Measurements from ENCODE around the gene LHFPL2. TPM values are rescaled to one million over a fixed set of nuclear protein-coding genes. Genes with fewer than 3 reads are reported as not detected.
A peak's percentile ranks its signal among the peaks of the same experiment; 100 is the strongest.

The LHFPL2 gene
- total RNA-seq, 1 experiment from 2014 or later = 25.9 TPM

DNA sequence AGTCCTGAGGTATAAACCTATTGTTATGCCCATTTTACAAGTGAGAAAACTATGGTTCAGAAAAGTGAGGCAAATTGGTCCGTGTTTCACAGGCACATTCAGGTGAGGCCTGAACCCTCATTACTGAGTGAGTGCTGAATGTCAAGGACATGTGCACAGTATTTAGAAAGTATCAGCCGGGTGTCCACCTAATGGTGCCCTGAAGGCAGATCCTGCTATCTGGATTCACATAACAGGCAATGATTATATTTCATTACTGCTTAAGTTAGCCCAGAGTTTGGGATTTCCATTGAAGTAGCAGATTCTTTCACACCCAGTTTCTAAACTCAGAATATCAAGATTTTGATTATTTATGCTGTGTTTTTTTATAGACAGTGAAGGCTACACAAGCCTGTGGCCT lies 142.7 kb downstream of the LHFPL2 start:
- DNase-seq (ENCODE audit: low read depth) = no peak

DNA sequence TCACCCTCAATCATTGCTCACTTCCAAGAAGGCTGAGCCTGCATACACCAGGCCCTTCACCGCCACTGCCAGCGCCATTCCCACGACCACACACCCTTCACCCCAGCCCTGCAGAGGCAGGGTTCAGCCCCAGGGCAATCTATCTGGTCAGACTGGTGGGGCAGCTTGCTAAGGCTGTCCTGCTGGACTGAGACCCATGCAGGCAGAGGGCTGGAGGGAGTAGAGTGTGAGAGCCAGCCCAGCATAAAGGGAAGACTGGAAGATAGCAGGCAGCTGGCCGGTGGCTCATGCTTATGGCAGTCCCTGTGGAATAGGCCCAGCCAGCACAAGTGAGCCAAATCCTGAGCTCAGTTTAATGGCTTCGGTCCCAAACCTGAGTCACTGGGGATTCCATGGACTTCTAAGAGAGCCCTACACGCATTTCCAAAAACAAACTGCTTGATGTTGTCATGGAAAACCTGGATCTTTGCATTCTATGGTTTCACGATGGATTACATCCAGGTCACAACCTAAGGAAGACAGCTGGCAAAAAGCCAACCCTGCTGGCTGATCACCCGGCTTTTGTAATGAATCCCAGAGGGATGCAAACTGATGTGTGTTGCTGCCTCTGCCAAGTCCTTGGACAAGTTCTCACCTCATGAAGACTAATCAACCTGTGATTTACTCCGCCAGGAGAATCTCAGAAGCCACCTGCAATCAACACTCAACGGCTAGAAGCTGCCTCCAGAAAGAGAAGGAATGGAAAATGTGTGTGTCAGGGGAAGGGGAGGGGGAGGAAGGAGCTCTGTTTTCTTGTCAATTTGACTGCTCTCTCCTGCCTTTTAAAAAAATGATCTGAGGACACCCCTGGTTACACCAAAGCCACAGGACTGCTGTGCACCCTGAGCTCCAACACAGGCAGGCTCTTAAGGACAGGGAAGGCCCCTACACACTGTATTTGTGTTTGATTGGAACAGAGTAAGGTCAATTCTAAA lies 143.6 kb downstream of the LHFPL2 start:
- peak; percentile 96 for DNase-seq (ENCODE audit: low read depth)

DNA sequence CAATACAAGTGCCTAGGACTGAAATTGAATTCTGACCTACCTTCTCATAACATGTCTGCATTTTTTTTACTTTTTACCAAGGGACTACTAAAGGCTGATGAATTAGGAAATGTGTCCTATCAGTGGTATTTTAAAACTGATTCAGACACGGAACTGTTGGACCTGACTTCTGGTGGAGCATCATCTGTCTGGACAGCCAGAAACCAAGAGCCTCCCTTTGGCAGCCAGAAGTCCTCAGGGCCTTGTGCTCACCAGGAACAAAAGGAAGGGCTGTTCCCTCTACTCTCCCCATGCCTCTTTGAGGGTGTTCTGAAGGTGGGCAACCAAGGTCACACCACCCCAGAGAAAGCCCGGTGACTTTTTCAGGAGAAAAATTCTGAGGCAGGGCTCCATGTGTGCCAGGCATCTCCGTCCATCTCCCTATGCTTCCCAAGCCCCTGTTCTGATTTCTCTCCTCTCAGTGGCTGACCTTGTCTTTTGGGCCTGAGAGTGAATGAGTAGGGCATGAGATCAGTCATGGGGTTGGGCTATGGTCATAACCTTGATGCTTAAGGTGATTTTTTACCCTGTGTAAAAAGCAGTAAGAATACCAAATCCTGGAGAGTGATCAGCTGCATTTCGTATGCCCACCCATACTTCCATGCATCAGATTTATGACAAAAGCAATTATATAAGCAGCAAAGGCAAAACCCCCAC lies 144.5 kb downstream of the LHFPL2 start:
- DNase-seq (ENCODE audit: low read depth) = no peak

DNA sequence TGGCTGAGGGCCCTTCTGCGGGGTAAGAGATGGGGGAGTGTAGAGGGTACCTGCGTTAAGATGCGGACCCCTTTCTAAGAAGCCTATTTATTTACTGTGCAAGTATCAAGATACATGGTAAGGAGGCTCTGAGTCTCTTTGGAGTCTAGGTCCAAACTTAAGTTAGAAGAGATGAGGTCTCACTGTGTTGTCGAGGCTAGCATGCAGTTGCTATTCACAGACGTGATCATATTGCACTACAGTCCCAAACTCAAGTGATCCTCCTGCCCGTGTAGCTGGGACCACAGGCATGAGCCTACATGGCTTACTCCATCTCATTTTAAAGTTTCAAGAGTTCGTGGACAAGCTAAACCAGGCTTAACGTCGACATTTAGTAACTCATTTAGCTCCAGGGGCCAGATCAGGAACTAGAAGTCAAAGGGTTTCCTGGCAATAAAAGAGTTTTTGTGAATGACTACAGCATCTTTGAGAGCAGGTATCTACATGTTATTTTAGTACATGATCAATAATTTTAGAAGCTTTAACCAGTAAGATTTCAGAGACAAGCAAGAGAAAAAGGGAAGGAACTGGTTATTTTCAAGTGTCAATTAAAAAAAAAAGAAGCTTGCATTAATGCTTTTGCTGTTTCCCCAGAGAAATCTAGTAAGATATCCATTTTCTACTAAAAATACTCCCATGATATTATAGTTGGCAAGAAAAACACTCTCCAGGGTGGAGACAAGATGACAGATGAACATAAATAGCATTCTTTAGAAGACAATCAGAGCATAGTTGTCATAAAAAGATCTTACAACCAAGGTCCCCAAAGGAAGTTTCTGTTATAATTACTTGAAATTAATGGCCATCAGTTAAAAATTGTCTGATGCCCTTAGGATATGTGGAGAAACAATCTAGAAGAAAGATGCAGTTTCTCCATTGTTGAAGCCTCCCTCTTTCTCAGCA lies 146.9 kb downstream of the LHFPL2 start:
- DNase-seq (ENCODE audit: low read depth) = no peak

DNA sequence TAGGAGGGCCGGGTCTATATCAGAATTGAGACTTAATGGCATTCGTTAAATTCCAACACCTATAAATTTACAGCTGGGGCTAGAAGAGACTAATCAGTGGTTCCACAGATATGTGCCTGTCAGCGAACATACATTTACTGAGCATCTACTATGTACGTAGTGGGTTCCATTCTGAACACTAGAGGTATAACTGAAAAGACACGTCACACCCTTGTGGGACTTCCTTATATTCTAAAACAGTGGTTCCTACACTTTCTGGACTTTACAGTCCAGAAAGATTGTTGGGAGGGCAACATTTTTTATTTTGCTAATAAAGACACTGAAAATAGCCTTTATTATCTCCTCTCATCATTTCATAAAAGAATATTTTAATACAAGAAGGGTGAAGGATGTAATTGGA lies 147.7 kb downstream of the LHFPL2 start:
- no peak for DNase-seq (ENCODE audit: low read depth)

DNA sequence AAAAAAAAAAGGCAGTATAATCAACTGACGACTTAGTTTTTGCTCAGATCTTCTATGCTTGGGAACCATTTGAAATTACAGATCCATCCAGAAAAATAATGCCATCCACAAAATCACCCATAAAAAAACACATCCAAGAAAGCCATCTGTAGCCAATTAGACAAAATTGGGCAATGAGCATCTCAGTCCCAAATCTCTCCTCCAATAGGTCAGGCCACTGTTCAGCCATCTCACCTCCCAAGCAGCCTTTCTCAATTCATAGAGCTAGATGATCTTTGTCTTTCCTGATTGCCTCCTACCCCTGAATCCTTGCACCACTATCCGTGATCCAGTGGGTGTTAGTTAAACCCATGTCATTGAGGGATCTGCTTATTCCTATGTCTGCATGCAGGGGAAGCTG lies 148.5 kb downstream of the LHFPL2 start:
- no peak for DNase-seq (ENCODE audit: low read depth)

DNA sequence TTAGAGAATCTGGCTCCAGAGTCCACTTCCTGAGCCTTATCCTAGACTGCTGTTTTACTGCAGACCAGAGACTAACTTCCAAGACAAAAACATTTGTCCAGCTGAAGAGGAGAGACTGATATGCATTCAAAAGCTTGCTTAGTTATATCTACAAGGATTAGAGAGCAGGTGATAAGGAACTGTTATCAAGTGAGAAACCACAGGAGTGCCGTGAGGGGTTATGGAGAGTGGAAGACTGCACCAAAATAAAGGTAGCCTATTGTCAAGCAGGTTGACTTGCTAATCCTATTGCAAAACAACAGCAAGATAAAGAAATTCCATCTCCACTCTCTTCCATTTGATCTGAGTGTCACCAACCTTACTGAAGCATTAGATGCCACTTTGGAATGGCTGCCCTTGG lies 149.1 kb downstream of the LHFPL2 start:
- DNase-seq (ENCODE audit: low read depth) = no peak

DNA sequence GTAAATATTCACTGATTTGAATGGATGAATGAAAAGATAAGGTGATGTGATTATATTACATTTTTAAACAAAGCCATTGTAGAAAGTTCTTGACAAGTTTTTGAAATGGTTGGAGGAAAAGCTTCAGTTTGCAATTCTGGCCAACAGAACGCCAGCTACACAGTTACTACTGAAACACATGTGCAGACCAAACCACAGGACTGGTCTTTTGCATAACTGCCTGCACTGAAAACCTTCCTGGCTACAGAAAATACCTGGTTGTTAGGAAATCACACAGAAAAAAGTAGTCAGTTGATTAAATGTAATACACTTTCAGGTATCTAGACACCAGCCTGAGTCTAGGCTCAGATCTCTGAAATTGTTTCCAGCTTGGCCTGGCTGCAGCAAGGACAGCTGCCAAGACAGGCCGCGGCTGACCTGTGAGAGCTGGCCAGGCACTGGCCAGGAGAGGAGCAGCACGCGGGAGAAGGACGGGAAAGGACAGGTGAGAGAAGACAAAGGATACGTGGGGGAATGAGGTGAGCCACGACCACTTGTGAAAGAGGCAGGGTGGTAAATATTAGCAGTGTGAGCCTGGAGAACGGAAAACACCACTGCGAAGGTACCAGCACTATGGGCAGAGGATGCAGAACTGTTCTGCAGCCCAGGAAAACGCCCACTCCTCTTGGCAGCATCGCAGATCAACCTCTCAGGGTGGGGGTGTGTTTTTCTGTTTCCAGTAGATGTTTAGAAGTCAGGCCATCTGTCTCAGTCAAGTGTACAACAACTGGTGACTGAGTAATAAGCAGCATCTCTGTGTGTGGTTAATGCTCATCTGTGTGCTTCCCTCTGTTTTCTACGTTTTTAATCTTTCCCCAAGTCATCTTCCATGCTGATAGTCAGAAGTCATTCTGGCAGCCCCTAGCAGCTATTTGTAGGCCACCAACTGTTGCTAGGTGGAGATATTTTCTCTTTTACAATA lies 150.7 kb downstream of the LHFPL2 start:
- no peak for DNase-seq (ENCODE audit: low read depth)

DNA sequence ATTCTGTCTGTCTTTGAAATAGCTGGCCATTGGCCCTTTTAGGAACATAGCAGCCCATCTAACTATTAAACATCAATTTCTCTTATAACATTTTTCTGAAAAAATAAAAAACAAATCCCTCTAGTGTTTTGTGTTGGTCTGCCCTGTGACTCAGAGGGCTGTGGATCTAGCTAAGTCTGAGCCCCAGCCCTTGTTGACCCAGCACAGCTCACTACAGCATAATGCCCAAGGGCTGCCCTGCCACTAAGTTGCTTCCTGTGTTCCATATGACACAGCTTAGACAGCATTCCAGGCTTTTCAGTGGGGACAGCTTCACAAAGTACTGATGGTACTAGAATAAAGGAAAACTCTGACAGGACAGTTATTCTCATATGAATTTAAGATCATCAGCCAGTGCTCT lies 152.2 kb downstream of the LHFPL2 start:
- peak; percentile 66 for DNase-seq (ENCODE audit: low read depth)

DNA sequence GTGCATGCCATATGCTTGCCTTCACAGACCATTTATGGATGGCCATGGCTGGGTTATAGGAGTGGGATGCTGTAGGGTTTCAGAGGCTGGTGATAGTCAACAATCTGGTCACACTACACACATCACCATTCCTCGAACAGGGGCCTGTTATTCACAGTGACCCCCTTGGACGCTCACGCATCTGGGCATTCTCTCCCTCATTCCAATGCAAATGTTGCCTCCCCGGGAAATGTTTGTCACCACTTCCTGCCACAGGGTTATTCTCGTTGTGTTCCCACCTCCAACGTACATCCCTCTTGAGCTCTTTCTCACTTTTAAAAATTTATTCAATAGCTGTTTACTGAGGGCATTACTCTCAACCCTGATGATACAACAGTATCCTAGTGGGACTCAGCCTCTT lies 152.8 kb downstream of the LHFPL2 start:
- DNase-seq (ENCODE audit: low read depth) = no peak

DNA sequence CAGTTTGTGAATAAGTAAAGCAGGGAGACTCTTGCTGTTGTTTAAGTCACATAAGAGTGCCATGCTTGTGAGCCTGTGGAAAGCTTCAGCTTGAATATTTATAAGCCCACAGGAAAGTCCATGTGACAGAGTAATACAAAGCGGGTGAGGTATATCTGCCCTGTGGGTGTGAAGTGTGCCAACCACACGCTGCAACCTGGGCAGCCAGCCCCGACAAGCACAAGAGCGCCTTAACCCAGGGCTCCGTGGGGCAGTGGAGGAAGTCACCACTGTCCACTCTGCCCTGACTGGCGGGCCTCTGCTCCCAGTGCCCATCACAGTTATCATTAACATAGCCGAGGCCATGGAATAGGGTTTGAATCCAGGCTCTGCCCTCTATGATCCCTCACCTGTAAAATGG lies 155.9 kb downstream of the LHFPL2 start:
- DNase-seq (ENCODE audit: low read depth) = no peak

DNA sequence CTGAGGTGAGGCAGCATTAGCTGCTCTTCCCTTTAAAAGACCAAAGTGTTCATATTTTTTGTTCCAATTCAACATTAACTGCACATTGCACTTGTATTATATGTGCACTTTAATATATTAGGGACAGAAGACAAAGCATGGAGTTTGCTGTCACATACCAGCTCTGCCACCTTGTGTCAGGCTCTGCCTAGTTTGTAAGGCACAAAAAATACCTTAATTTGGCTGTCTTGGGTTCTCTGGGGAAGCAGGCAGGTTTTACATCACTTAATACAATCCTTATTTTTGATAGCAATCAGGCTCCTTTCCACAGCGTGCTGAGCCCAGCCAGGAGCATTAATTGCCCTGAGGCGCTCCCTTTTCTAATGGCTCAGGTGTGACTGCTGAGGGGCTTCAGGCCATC lies 156.3 kb downstream of the LHFPL2 start:
- no peak for DNase-seq (ENCODE audit: low read depth)

DNA sequence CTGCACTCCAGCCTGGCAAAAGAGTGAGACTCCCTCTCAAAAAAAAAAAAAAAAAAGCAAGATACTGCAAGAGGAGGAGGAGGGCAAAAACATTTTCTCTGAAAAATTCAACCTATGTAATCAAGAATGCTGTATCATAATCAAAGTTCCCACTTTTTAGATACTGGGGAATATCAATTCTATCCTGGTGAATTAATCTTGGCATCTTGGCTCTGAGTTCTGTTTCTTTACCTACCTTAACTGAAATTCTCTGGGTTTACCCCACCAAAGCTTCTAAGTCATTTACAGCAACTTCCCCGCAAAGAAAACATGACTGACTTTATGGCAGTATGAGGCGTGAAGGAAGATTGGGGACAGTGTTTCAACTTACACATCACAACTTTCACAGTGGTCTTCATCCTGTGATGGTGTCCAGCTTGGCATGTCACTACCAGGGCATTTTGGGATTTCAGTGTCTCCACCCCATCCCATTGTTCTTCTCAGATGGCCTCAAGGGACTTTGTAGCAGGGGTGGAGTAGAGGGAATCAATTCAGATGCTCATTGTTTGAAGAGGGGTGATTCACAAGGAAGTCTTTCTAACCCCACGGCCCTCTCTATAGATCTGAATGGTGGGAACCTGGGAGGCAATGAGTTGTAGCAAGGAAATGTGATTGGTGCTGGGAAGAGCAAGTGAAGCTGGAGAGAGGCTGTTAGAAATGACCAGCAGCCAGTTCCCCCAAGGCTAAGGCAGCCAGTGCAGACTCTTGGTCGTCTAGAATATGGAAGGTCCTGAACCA lies 157.7 kb downstream of the LHFPL2 start:
- DNase-seq (ENCODE audit: low read depth) = peak; percentile 71

DNA sequence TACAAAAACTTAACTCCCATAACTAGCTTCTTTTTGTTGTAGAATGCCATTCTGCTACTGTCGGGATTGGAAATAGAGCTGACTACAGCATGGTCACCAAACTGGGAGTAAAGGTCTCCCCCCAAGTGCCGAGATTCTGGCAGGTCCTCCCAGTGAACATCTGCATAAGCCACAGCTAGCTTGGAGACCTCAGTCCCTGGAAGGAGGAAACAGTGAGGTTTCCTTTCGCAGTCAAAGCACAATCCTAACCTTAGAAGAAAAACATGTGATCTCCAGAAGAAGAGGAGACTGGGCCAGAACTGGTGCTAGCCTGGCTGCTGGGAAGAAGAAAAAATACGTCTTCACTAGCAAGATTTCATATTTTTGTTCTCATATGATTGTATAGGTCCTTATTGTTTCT lies 160.7 kb downstream of the LHFPL2 start:
- no peak for DNase-seq (ENCODE audit: low read depth)

DNA sequence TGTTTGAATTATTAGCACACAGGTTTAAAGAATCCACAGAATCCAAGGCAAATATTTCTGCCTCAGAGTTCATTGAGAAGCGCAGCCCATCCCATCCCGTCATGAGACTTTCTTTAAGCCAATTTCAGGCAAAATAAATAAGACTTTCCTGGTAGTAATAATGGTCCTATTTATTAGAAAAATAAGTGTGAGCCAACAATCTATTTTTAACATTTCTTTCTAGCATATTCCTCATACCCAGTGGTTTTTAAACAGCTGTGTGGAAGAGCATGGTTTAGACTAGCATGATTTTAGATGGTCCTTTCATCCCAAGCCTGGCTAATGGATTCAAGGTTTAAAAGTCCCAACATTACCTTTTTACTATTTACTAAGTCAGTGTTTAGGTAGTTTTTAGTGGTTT lies 162.4 kb downstream of the LHFPL2 start:
- DNase-seq (ENCODE audit: low read depth) = no peak

DNA sequence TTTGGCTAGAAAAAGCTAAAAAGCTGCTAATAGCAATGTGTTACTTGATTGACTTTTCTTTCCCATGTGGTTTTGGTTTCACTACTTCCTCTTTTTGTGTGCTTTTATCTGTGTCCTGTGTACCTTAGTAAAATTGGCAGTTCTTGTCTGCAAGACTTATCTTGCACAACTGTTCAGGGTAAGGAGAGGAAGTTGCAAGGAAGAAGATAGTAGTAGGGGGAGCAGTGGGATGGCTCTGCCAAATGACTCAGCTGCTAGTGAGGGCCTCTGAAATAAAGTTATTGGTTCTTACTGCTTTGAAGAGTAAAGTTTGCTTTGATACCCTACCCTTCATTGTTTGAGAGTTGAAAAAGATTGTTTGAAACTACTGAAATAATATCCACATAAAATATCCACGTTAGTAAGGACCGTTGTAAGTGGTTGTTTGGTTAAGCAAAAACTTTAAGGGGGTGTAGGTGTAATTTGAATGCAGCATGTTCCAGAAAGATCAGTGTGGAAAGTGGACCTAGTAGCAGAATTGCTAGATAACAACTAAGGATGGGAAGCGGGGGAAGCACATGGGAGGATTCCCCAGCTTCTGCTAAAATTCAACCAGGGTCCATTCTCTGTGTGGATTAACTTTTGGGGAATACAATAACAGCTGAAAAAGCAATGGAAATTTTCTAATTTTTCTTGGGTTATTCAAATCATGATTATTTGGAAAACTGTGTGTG lies 164.6 kb downstream of the LHFPL2 start:
- peak; percentile 66 for DNase-seq (ENCODE audit: low read depth)

DNA sequence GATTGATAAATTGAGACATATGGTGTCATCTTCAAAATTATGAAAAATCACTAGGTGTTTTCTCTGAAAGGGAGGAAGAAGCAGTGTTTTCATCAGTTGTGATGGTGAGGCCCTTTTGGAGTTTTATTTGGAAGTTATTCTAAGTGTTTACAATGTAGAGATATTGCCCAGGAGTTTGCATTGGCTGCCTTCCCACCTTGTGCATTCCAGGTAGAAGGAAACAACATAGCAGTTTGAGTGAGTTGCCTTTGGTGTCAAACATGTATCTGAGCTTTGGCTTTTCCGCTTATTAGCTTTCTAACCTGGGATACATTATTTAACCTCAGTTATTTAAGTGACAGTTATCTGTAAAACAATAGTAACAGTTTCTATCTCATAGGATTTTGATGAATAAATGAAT lies 165.6 kb downstream of the LHFPL2 start:
- no peak for DNase-seq (ENCODE audit: low read depth)

DNA sequence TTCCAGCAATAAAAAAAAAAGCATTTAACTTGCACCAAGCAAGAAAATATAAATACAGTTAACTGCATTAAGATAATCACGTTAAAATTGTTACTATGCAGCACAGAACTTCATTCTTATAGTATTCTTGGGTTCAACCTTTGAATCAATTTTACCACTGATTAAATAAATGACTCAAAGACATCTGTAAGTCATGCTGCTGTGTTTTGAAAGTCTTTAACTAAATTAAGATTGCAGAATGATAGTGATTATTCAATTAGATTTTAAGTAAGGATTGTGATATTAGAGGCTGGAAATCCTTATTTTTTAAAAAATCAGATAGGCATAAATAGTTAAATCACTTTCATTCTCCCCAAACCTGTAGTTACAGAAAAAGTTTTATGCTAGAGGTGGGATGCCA lies 171.8 kb downstream of the LHFPL2 start:
- DNase-seq (ENCODE audit: low read depth) = no peak

DNA sequence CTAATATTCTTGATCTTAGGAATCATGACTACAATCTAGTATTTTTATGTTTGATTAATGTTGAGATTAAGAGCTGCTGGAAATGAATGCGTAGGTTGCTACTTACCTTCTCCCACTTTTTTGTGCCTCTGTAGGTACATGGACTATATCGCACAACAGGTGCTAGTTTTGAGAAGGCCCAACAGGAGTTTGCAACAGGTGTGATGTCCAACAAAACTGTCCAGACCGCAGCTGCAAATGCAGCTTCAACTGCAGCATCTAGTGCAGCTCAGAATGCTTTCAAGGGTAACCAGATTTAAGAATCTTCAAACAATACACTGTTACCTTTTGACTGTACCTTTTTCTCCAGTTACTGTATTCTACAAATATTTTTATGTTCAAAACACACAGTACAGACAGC lies 173.2 kb downstream of the LHFPL2 start:
- no peak for DNase-seq (ENCODE audit: low read depth)
